Measurements from ENCODE around the gene ADD2.

The ADD2 gene, protein sequence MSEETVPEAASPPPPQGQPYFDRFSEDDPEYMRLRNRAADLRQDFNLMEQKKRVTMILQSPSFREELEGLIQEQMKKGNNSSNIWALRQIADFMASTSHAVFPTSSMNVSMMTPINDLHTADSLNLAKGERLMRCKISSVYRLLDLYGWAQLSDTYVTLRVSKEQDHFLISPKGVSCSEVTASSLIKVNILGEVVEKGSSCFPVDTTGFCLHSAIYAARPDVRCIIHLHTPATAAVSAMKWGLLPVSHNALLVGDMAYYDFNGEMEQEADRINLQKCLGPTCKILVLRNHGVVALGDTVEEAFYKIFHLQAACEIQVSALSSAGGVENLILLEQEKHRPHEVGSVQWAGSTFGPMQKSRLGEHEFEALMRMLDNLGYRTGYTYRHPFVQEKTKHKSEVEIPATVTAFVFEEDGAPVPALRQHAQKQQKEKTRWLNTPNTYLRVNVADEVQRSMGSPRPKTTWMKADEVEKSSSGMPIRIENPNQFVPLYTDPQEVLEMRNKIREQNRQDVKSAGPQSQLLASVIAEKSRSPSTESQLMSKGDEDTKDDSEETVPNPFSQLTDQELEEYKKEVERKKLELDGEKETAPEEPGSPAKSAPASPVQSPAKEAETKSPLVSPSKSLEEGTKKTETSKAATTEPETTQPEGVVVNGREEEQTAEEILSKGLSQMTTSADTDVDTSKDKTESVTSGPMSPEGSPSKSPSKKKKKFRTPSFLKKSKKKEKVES

DNA sequence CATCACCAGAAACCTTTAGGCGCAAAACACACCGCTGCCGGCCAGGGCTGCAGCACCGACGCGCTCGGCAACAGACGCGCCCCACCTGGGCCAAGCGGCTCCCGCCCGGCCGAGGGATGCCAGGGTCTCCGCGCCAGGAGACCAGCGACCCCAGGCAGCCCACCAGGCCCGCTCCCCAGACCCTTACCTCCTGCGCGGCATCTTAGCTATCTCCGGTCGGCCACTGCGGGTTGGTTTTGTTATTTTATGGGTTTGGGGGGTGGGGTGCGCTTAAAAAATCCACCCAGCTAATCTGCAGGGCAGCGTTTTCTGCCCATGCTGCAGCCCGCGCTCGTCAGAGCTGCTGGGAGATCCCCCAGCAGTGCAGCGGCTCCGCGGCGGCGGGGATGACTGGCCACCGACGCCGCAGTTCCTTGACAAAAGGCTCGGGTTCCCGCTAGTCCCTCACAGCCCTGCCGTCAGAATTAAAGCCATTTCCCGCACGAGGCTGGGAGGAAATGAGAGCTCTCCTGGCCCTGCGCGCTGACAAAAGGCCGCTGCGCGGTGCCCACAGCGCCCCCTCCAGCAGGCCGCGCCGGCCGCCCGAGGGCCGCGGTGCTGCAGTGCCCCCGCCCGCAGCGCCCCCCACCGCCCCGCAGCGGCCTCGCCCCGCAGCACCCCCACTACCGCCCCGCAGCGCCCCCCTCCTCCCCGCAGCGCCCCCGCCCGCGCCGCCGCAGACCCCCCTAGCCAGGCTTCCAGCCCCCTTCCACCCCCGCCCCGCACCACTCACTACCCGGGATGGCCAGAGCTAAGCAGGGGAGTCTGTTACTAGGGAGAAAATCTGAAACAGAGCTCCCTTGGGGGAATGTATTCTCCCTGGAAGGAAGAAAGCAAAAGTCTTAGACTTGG lies at the start of gene ADD2:
Gene ADD2 (minus strand): TSS at position 502 of the 891 bp plus-strand sequence. CDS start 61,792 bp downstream, outside the sequence.
- Histone ChIP-seq H3K27ac (no peak within 1 kb of the TSS), H3K36me3 (ENCODE audit: insufficient read depth, low read length) (no peaks in the 10 kb centered on the region), H3K9me3 (ENCODE audit: low read depth, low read length) (no peaks in the 10 kb centered on the region), H3K4me3 (peak within 1 kb of the TSS; percentile 72), H3K9ac (ENCODE audit: insufficient read length) (no peak within 1 kb of the TSS)
- TF ChIP-seq FOXP2 (optimal IDR thresholded peaks at IDR 0.05; ENCODE audit: control extremely low read depth, extremely low read length, insufficient read depth) (no peak), POLR2AphosphoS5 (IDR thresholded peaks at IDR 0.05; ENCODE audit: borderline replicate concordance, low read depth, low read length) (no peak), EZH2 (IDR thresholded peaks at IDR 0.05) (no peak)
- no peak for DNase-seq (ENCODE audit: low read depth, low spot score)

GRCh38 chr2:70817284-70817954 lies 49.4 kb upstream of the ADD2 start:
- Histone ChIP-seq H3K9ac (ENCODE audit: insufficient read length) (no peak overlapping the region), H3K9me3 (ENCODE audit: low read depth, low read length) (no peaks in the 10 kb centered on the region), H3K4me3 (no peak overlapping the region), H3K36me3 (ENCODE audit: insufficient read depth, low read length) (no peaks in the 10 kb centered on the region), H3K27ac (no peak overlapping the region)
- no peak for DNase-seq (ENCODE audit: low read depth, low spot score)
- TF ChIP-seq EZH2 (IDR thresholded peaks at IDR 0.05) (no peak), POLR2AphosphoS5 (IDR thresholded peaks at IDR 0.05; ENCODE audit: borderline replicate concordance, low read depth, low read length) (no peak), FOXP2 (optimal IDR thresholded peaks at IDR 0.05; ENCODE audit: control extremely low read depth, extremely low read length, insufficient read depth) (no peak)

- Histone ChIP-seq H3K27ac (no peak overlapping the region), H3K9me3 (ENCODE audit: low read depth, low read length) (no peaks in the 10 kb centered on the region), H3K36me3 (ENCODE audit: insufficient read depth, low read length) (no peaks in the 10 kb centered on the region), H3K4me3 (no peak overlapping the region), H3K9ac (ENCODE audit: insufficient read length) (no peak overlapping the region)
- TF ChIP-seq POLR2AphosphoS5 (IDR thresholded peaks at IDR 0.05; ENCODE audit: borderline replicate concordance, low read depth, low read length) (no peak), EZH2 (IDR thresholded peaks at IDR 0.05) (no peak), FOXP2 (optimal IDR thresholded peaks at IDR 0.05; ENCODE audit: control extremely low read depth, extremely low read length, insufficient read depth) (no peak)
- DNase-seq (ENCODE audit: low read depth, low spot score) = no peak
These were observed 48.7 kb upstream of the ADD2 start for GRCh38 chr2:70816726-70817125.

GRCh38 chr2:70808983-70809958 lies 41.3 kb upstream of the ADD2 start:
- TF ChIP-seq EZH2 (IDR thresholded peaks at IDR 0.05) (no peak), FOXP2 (optimal IDR thresholded peaks at IDR 0.05; ENCODE audit: control extremely low read depth, extremely low read length, insufficient read depth) (no peak), POLR2AphosphoS5 (IDR thresholded peaks at IDR 0.05; ENCODE audit: borderline replicate concordance, low read depth, low read length) (no peak)
- H3K9ac ChIP-seq (ENCODE audit: insufficient read length) = no peak overlapping the region
- H3K4me3 ChIP-seq = no peak overlapping the region
- H3K36me3 ChIP-seq (ENCODE audit: insufficient read depth, low read length) = no peaks in the 10 kb centered on the region
- no peak for DNase-seq (ENCODE audit: low read depth, low spot score)
- H3K27ac ChIP-seq = no peak overlapping the region
- no peaks in the 10 kb centered on the region for H3K9me3 ChIP-seq (ENCODE audit: low read depth, low read length)

GRCh38 chr2:70807828-70808118 lies 39.8 kb upstream of the ADD2 start:
- Histone ChIP-seq H3K36me3 (ENCODE audit: insufficient read depth, low read length) (no peaks in the 10 kb centered on the region), H3K9me3 (ENCODE audit: low read depth, low read length) (no peaks in the 10 kb centered on the region), H3K4me3 (no peak overlapping the region), H3K9ac (ENCODE audit: insufficient read length) (no peak overlapping the region), H3K27ac (no peak overlapping the region)
- no peak for TF ChIP-seq EZH2 (IDR thresholded peaks at IDR 0.05)
- TF ChIP-seq FOXP2 (optimal IDR thresholded peaks at IDR 0.05; ENCODE audit: control extremely low read depth, extremely low read length, insufficient read depth) = no peak
- TF ChIP-seq POLR2AphosphoS5 (IDR thresholded peaks at IDR 0.05; ENCODE audit: borderline replicate concordance, low read depth, low read length) = no peak
- no peak for DNase-seq (ENCODE audit: low read depth, low spot score)

DNA sequence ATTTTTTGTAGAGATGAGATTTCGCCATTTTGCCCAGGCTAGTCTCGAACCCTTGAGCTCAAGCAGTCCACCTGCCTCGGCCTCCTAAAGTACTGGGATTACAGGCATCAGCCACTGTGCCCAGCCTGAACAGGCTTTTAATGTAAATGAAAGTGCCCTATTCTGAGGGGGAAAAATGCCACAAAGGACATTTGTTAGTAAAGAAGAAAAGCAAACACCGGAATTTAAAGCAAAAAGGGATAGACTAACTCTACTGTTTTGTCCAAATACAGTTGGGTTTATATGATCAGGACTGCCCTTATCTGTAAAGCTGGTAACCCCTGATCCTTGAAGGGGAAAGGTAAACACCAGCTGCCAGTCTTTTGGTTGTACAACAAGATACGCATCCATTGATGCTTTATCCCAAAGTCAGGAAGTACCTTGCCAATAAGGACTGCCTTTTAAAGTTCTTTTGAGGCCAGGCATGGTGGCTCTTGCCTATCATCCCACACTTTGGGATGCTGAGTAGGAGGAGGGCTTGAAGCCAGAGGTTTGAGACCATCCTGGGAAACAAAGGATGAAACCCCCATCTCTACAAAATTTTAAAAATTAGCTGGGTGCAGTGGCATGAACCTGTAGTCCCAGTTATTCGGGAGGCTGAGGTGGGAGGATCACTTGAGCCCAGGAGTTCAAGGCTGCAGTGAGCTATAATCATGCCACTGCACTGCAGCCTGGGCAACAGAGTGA lies 39.3 kb upstream of the ADD2 start:
- Histone ChIP-seq H3K36me3 (ENCODE audit: insufficient read depth, low read length) (no peaks in the 10 kb centered on the region), H3K9ac (ENCODE audit: insufficient read length) (no peak overlapping the region), H3K4me3 (no peak overlapping the region), H3K27ac (no peak overlapping the region), H3K9me3 (ENCODE audit: low read depth, low read length) (no peaks in the 10 kb centered on the region)
- no peak for TF ChIP-seq EZH2 (IDR thresholded peaks at IDR 0.05)
- no peak for TF ChIP-seq POLR2AphosphoS5 (IDR thresholded peaks at IDR 0.05; ENCODE audit: borderline replicate concordance, low read depth, low read length)
- no peak for TF ChIP-seq FOXP2 (optimal IDR thresholded peaks at IDR 0.05; ENCODE audit: control extremely low read depth, extremely low read length, insufficient read depth)
- DNase-seq (ENCODE audit: low read depth, low spot score) = no peak
